Keratinocyte (primary cell): ENCODE data around the gene PLAC1. TPM values are rescaled to one million over a fixed set of nuclear protein-coding genes. Genes with fewer than 3 reads are reported as not detected.

ENCODE experiments used
- DNase-seq: peaks from one replicate; pipeline ENCODE4 v3.0.0-alpha.2; 2011; ENCODE audit warnings: low read depth, missing footprints, low spot score
- FAIRE-seq: peaks from 2 replicates; lab custom pipeline; 2011; peaks lifted over from hg19 to GRCh38; lab: Jason Lieb, UNC
- H2AFZ ChIP-seq: 2 replicates; pipeline ENCODE4 v1.6.0; 2012; ENCODE audit warnings: low read length, control low read depth, inconsistent platforms; ENCODE audit not compliant: control insufficient read depth
- H3K27ac ChIP-seq: 2 replicates; pipeline ENCODE4 v1.5.1; 2011; ENCODE audit warnings: low read length; ENCODE audit not compliant: control insufficient read depth, insufficient read depth
- H3K27me3 ChIP-seq: 3 replicates; pipeline ENCODE4 v1.6.0; 2011; ENCODE audit warnings: low read length; ENCODE audit not compliant: control insufficient read depth, insufficient read depth; ENCODE audit errors: extremely low read depth
- H3K36me3 ChIP-seq, 2 experiments: 2 replicates in 1 of 2; 3 replicates in 1 of 2; pipeline ENCODE4 v1.5.1; 2011; ENCODE audit warnings: low read length in 2 of 2, mild to moderate bottlenecking in 1 of 2; ENCODE audit not compliant: control insufficient read depth in 2 of 2, insufficient read depth in 2 of 2; ENCODE audit errors: extremely low read depth in 1 of 2
- H3K4me1 ChIP-seq: 3 replicates; pipeline ENCODE4 v1.5.1; 2011; ENCODE audit warnings: low read length; ENCODE audit not compliant: control insufficient read depth, insufficient read depth; ENCODE audit errors: extremely low read depth
- H3K4me2 ChIP-seq: 3 replicates; pipeline ENCODE4 v1.6.0; 2011; ENCODE audit warnings: low read depth, low read length; ENCODE audit not compliant: control insufficient read depth, insufficient read depth; ENCODE audit errors: extremely low read depth
- H3K4me3 ChIP-seq, 3 experiments: fragments of 200-600 bp in 1 of 3; sonication (generic) in 1 of 3; 2 replicates in 2 of 3; 3 replicates in 1 of 3; pipeline ENCODE4 v1.5.1; 2011 to 2016; ENCODE audit warnings: low read length in 3 of 3, mild to moderate bottlenecking in 3 of 3, control low read depth in 2 of 3, inconsistent platforms in 1 of 3, low read depth in 1 of 3, mixed read lengths in 1 of 3, mixed run types in 1 of 3, moderate library complexity in 1 of 3; ENCODE audit not compliant: control insufficient read depth in 2 of 3, insufficient read depth in 2 of 3; ENCODE audit errors: extremely low read depth in 1 of 3
- H3K79me2 ChIP-seq: 2 replicates; pipeline ENCODE4 v1.6.0; 2012; ENCODE audit warnings: low read length; ENCODE audit not compliant: control insufficient read depth, insufficient read depth
- H3K9ac ChIP-seq: 3 replicates; pipeline ENCODE4 v1.6.0; 2011; ENCODE audit warnings: low read length; ENCODE audit not compliant: control insufficient read depth, insufficient read depth; ENCODE audit errors: extremely low read depth
- H3K9me1 ChIP-seq: 3 replicates; pipeline ENCODE4 v1.6.0; 2011; ENCODE audit warnings: low read length; ENCODE audit not compliant: control insufficient read depth, insufficient read depth; ENCODE audit errors: extremely low read depth
- H3K9me3 ChIP-seq: 2 replicates; pipeline ENCODE4 v1.5.1; 2012; ENCODE audit warnings: low read depth, low read length; ENCODE audit not compliant: control insufficient read depth
- H4K20me1 ChIP-seq: 3 replicates; pipeline ENCODE4 v1.6.0; 2011; ENCODE audit warnings: low read length; ENCODE audit not compliant: control insufficient read depth, insufficient read depth; ENCODE audit errors: extremely low read depth
- EZH2 ChIP-seq: IDR thresholded peaks from one replicate; pipeline ENCODE4 v1.6.1; 2012; ENCODE audit warnings: inconsistent platforms, mild to moderate bottlenecking, low read length, moderate library complexity
- dilution Hi-C: fragments of 300-500 bp; cut with MboI; formaldehyde crosslinking; loops from one replicate; pipeline ENCODE4 v1.7.0; 2020; ENCODE audit warnings: low sequenced_read_pairs; ENCODE audit not compliant: extremely low pct_ligation_motif_present
- polyA plus RNA-seq, 5 experiments: library from polyadenylated mRNA; depleted of rRNA in 3 of 5; stranded (reverse) in 3 of 5; stranded (forward) in 1 of 5; unstranded in 1 of 5; fragments of >200 nt; gene quantifications; 1 replicate in 1 of 5; 2 replicates in 3 of 5; 3 replicates in 1 of 5; pipeline versions ENCODE4 v1.2.1 to v1.2.3, GENCODE V29; 2011 to 2012; ENCODE audit warnings: missing spikeins in 2 of 5, low read depth in 1 of 5, low replicate concordance in 1 of 5
- TF ChIP-seq, protein P1 (sequence below), 3 experiments: IDR thresholded peaks in 1 of 3; conservative IDR thresholded peaks in 1 of 3; optimal IDR thresholded peaks in 1 of 3; 2 replicates in 2 of 3; 3 replicates in 1 of 3; pipeline versions ENCODE3 to v1.5.1; 2011; ENCODE audit warnings: low read length in 3 of 3, mild to moderate bottlenecking in 3 of 3, moderate library complexity in 2 of 3, control low read depth in 1 of 3, inconsistent platforms in 1 of 3; ENCODE audit not compliant: insufficient read depth in 2 of 3; ENCODE audit errors: extremely low read depth in 1 of 3

Gene PLAC1
- polyA plus RNA-seq, 1 donor (not counting 4 experiments of a cell fraction or from before 2014, with no cell fraction given) = 8.5 TPM

DNA sequence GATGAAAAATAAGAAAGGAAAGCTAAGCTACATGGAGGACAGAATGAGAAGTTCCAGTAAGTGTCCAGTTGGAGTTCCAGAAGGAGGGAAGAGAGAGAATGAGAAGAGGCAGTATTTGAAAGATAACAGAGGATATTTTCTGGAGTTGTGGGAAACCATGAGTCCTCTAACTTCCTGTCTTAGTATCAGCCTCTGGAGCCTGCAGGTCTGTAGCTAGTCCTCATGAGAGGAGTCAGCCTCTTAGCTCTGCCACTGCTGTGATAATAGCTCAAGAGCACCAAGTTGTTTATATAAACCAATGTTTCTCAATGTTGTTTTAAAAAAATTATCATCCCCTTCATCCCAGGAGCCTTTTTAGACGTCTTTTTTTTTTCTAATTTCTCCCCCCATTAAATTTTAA lies 2.4 kb upstream of the PLAC1 start:
- no peak for FAIRE-seq
- no peak overlapping the region for H3K27ac ChIP-seq
- DNase-seq = no peak

DNA sequence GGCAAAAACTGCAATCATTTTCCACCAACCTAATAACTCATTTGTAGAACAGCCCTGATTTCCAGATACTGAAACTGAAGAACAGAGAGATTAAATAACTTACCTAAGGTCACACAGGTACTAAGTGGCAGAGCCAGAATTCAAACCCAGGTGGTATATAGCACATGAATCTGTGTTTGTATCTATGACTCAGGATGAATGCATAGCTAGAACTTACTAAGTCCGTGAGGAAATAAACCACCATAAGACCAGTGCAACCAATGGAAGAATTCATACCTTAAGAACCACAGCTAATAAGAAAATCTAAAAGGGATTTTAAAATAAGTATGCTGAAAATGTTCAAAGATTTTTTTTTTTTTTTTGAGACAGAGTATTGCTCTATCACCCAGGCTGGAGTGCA lies 1.5 kb upstream of the PLAC1 start:
- H3K36me3 ChIP-seq = no peaks in the 10 kb centered on the region
- no peak overlapping the region for H3K27ac ChIP-seq
- H4K20me1 ChIP-seq = no peaks in the 10 kb centered on the region
- H3K27me3 ChIP-seq = no peaks in the 10 kb centered on the region
- TF ChIP-seq, protein P1, sequence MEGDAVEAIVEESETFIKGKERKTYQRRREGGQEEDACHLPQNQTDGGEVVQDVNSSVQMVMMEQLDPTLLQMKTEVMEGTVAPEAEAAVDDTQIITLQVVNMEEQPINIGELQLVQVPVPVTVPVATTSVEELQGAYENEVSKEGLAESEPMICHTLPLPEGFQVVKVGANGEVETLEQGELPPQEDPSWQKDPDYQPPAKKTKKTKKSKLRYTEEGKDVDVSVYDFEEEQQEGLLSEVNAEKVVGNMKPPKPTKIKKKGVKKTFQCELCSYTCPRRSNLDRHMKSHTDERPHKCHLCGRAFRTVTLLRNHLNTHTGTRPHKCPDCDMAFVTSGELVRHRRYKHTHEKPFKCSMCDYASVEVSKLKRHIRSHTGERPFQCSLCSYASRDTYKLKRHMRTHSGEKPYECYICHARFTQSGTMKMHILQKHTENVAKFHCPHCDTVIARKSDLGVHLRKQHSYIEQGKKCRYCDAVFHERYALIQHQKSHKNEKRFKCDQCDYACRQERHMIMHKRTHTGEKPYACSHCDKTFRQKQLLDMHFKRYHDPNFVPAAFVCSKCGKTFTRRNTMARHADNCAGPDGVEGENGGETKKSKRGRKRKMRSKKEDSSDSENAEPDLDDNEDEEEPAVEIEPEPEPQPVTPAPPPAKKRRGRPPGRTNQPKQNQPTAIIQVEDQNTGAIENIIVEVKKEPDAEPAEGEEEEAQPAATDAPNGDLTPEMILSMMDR (optimal IDR thresholded peaks at IDR 0.05 in 1 of 3, IDR thresholded peaks at IDR 0.05 in 1 of 3, conservative IDR thresholded peaks at IDR 0.05 in 1 of 3; ENCODE audit: extremely low read depth in 1 of 3, insufficient read depth in 2 of 3, low read length in 3 of 3) = no peak
- TF ChIP-seq EZH2 = no peak
- peaks cover 2% of the 10 kb centered on the region for H3K4me1 ChIP-seq
- dilution Hi-C loops = no loop called here
- no peak overlapping the region for H2AFZ ChIP-seq
- H3K9me1 ChIP-seq = no peaks in the 10 kb centered on the region
- DNase-seq (no peak), FAIRE-seq (no peak)
- no peak overlapping the region for H3K4me3 ChIP-seq
- H3K79me2 ChIP-seq = no peaks in the 10 kb centered on the region
- no peaks in the 10 kb centered on the region for H3K9me3 ChIP-seq
- H3K9ac ChIP-seq = no peak overlapping the region
- no peak overlapping the region for H3K4me2 ChIP-seq

More for the DNA sequence above, 2.4 kb upstream of the PLAC1 start:
- Histone ChIP-seq H3K4me3 (no peak overlapping the region), H3K9me3 (no peaks in the 10 kb centered on the region), H3K9me1 (no peaks in the 10 kb centered on the region), H4K20me1 (no peaks in the 10 kb centered on the region), H3K79me2 (no peaks in the 10 kb centered on the region), H3K27me3 (no peaks in the 10 kb centered on the region), H3K4me1 (peaks cover 2% of the 10 kb centered on the region), H2AFZ (no peak overlapping the region), H3K36me3 (no peaks in the 10 kb centered on the region), H3K9ac (no peak overlapping the region), H3K4me2 (no peak overlapping the region)
- dilution Hi-C loops = no loop called here
- TF ChIP-seq, protein P1 (optimal IDR thresholded peaks at IDR 0.05 in 1 of 3, IDR thresholded peaks at IDR 0.05 in 1 of 3, conservative IDR thresholded peaks at IDR 0.05 in 1 of 3; ENCODE audit: extremely low read depth in 1 of 3, insufficient read depth in 2 of 3, low read length in 3 of 3) = no peak
- TF ChIP-seq EZH2 = no peak
